Measurements from ENCODE around the gene RAB3B. TPM values are rescaled to one million over a fixed set of nuclear protein-coding genes. Genes with fewer than 3 reads are reported as not detected.

Gene RAB3B
- total RNA-seq, 1 donor from 2014 or later = 3.4 TPM

DNA sequence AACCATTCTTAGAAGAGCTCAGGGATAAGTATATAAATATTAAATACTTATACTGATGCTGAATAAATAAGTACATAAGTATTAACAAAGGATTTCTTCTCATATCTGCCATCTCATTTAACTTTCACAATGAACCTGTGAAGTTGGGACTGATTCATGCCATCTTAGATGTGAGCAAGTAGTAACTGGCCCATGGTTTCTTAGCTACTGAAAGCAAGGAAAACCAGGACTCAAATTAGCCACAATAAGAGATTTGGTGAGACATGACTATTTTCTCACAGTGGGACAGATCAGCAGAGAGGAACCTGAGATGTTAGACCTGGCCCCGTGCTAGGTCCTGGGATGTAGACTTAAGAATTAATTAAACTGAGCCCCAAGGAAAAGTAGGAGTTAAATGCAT lies 8.2 kb upstream of the RAB3B start:
- TF ChIP-seq, protein P1, sequence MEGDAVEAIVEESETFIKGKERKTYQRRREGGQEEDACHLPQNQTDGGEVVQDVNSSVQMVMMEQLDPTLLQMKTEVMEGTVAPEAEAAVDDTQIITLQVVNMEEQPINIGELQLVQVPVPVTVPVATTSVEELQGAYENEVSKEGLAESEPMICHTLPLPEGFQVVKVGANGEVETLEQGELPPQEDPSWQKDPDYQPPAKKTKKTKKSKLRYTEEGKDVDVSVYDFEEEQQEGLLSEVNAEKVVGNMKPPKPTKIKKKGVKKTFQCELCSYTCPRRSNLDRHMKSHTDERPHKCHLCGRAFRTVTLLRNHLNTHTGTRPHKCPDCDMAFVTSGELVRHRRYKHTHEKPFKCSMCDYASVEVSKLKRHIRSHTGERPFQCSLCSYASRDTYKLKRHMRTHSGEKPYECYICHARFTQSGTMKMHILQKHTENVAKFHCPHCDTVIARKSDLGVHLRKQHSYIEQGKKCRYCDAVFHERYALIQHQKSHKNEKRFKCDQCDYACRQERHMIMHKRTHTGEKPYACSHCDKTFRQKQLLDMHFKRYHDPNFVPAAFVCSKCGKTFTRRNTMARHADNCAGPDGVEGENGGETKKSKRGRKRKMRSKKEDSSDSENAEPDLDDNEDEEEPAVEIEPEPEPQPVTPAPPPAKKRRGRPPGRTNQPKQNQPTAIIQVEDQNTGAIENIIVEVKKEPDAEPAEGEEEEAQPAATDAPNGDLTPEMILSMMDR (IDR thresholded peaks at IDR 0.05; ENCODE audit: insufficient read depth, low read length, severe bottlenecking) = no peak
- Histone ChIP-seq H3K36me3 (ENCODE audit: control insufficient read depth, insufficient read depth, low read length) (no peaks in the 10 kb centered on the region), H3K4me3 (ENCODE audit: low read depth, low read length) (no peak overlapping the region), H3K27me3 (ENCODE audit: control insufficient read depth, insufficient read depth, low read length) (no peaks in the 10 kb centered on the region)
- no peak for FAIRE-seq
- peak; percentile 82 for DNase-seq (ENCODE audit: low read depth)

DNA sequence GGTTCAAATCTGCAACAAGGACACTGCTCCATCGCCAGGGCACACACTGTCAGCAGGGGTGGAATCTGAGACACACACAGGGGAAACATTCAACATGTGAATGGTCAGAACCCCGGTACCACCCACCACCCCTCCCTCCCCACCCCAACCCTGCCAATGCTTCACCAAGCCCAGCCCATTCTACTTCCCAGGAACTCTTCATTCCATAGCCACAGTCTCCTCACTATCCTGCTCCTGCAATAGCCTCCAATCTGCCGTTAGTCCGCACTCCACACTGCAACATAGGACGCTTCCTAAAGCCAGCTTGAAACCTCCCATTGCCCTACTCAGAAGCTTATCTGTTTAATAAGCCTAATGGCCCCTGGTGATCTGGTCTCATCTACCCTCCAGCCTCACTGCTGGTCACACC lies 7.5 kb upstream of the RAB3B start:
- DNase-seq (ENCODE audit: low read depth) (no peak), FAIRE-seq (no peak)
- Histone ChIP-seq H3K36me3 (ENCODE audit: control insufficient read depth, insufficient read depth, low read length) (no peaks in the 10 kb centered on the region), H3K27me3 (ENCODE audit: control insufficient read depth, insufficient read depth, low read length) (no peaks in the 10 kb centered on the region), H3K4me3 (ENCODE audit: low read depth, low read length) (no peak overlapping the region)
- TF ChIP-seq, protein P1 (IDR thresholded peaks at IDR 0.05; ENCODE audit: insufficient read depth, low read length, severe bottlenecking) = no peak

DNA sequence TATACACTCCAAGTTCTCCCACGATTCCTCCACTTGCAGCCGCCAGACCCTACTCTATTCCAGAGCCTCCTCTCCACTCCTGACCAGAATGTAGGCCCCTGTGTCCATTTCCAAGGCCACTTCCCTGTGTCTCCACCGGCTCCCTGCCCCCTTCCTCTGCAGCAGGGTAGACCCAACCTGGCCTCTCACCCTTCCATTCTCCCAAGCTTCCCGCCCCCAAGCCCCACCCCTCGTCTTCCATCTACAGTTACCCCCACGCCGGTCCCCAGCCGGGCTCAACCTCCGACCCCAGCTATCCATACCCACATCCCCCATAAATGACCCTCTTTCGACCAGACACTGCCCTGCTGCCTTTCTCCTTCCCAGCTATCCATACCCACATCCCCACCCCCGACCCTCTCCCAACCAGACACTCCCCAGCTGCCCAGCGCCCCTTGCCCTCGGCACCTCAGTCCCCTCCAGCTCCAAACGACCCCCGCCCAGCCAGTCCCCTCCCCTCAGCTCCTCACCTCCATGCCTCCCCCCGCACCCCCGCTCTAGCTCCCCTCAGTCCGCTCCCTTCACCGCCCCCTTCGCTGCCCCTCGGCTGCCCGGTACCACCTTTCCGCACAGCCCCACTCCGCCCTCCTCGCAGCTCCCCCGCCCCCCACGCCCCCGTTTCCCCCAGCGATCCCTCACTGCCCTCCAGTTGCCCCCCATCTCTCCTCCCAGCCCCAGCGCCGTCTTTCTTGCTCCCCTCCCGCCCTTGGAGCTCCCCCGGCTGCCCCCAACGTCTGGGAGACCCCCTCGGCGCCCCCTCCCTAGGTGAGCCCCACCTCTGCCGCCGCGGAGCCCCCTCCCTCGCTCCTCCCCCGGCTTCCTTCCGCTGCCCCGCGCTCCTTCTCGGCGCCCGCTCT lies 670 bp downstream of the RAB3B start:
- DNase-seq (ENCODE audit: low read depth) (no peak), FAIRE-seq (no peak)
- Histone ChIP-seq H3K4me3 (ENCODE audit: low read depth, low read length) (peak overlapping the region; percentile 42), H3K27me3 (ENCODE audit: control insufficient read depth, insufficient read depth, low read length) (no peaks in the 10 kb centered on the region), H3K36me3 (ENCODE audit: control insufficient read depth, insufficient read depth, low read length) (no peaks in the 10 kb centered on the region)
- TF ChIP-seq, protein P1 (IDR thresholded peaks at IDR 0.05; ENCODE audit: insufficient read depth, low read length, severe bottlenecking) = no peak

DNA sequence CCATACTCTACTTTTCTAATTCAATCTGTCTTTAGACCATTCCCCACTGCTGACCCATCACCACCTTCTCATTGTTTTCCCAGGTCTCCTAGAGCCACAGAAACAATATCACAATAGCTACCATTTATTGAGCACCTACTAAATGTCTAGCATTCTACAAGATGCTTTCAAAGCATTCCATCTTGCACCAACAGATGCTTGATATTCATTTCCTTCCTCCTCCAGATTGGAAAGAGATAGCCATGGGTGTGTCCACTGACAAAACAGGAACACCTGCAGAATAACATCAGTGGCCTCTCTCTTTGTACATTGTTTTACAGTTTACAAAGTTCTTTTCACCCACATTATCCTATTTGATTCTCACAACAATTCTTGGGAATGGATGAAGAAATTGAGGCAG lies 2.2 kb downstream of the RAB3B start:
- no peaks in the 10 kb centered on the region for H3K36me3 ChIP-seq (ENCODE audit: control insufficient read depth, insufficient read depth, low read length)
- no peaks in the 10 kb centered on the region for H3K27me3 ChIP-seq (ENCODE audit: control insufficient read depth, insufficient read depth, low read length)
- TF ChIP-seq, protein P1 (IDR thresholded peaks at IDR 0.05; ENCODE audit: insufficient read depth, low read length, severe bottlenecking) = no peak
- H3K4me3 ChIP-seq (ENCODE audit: low read depth, low read length) = no peak overlapping the region
- DNase-seq (ENCODE audit: low read depth) = no peak
- FAIRE-seq = no peak

DNA sequence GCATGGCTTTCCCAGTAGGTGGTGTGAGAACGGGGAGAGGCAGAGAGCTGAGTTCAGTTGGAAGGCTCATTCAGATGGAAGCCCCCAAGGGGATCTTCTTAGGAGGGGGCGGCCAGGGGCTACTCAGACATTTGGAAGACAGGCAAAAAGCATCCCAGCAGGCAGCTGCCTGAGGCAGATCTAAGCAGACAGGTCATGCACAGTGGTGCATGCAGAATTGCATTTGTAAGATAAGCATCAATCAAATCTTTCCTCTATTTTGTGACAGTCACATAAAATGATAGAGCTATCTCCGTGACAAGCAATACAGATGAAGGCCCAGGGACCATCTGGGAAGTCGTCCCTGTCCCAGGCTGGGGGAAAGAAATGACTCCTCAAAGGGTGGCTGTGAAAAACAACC lies 3.8 kb downstream of the RAB3B start:
- no peaks in the 10 kb centered on the region for H3K27me3 ChIP-seq (ENCODE audit: control insufficient read depth, insufficient read depth, low read length)
- no peak for DNase-seq (ENCODE audit: low read depth)
- no peak overlapping the region for H3K4me3 ChIP-seq (ENCODE audit: low read depth, low read length)
- no peaks in the 10 kb centered on the region for H3K36me3 ChIP-seq (ENCODE audit: control insufficient read depth, insufficient read depth, low read length)
- no peak for FAIRE-seq
- TF ChIP-seq, protein P1 (IDR thresholded peaks at IDR 0.05; ENCODE audit: insufficient read depth, low read length, severe bottlenecking) = no peak

Measured in bronchial epithelial cell (primary cell).